HG02884 (cell line): ENCODE measurements around the gene MTX1.
"Not testable (repeated sequence)": the region's sequence is repeated elsewhere in the genome, so short reads cannot be mapped to it uniquely, and the experiment has no call there.

Experiments used
- ATAC-seq: cut with Tn5 transposase; IDR thresholded peaks from one replicate; pipeline ENCODE4 v1.9.1; 2021; ENCODE audit warnings: mild to moderate bottlenecking, moderate library complexity; ENCODE audit not compliant: unreplicated experiment

MTX1 gene

GRCh38 chr1:155187456-155187891 lies 21.0 kb upstream of the MTX1 start:
- no peak for ATAC-seq

- ATAC-seq, result no peak
Measured at GRCh38 chr1:155188268-155188667, 20.2 kb upstream of the MTX1 start.

- ATAC-seq, result not testable (repeated sequence)
Measured at GRCh38 chr1:155189926-155190325, 18.6 kb upstream of the MTX1 start.

- no peak for ATAC-seq
Measured at GRCh38 chr1:155191904-155192303, 16.6 kb upstream of the MTX1 start.

- no peak for ATAC-seq
Measured at GRCh38 chr1:155192346-155193274, 15.9 kb upstream of the MTX1 start.

- peak; percentile 48 for ATAC-seq
Measured at GRCh38 chr1:155193275-155193990, 15.1 kb upstream of the MTX1 start.

- not testable (repeated sequence) for ATAC-seq
Measured at GRCh38 chr1:155193991-155194240, 14.6 kb upstream of the MTX1 start.

GRCh38 chr1:155195201-155196102 lies 13.0 kb upstream of the MTX1 start:
- ATAC-seq, result no peak

- no peak for ATAC-seq
Measured at GRCh38 chr1:155196103-155196892, 12.2 kb upstream of the MTX1 start.

- ATAC-seq, result no peak
Measured at GRCh38 chr1:155196893-155197638, 11.4 kb upstream of the MTX1 start.

- no peak for ATAC-seq
Measured at GRCh38 chr1:155197901-155198546, 10.5 kb upstream of the MTX1 start.

- ATAC-seq, result no peak
Measured at GRCh38 chr1:155198547-155198906, 10.0 kb upstream of the MTX1 start.

GRCh38 chr1:155199792-155200191 lies 8.7 kb upstream of the MTX1 start:
- ATAC-seq, result no peak

- ATAC-seq, result no peak
Measured at GRCh38 chr1:155200920-155201319, 7.6 kb upstream of the MTX1 start.

- no peak for ATAC-seq
Measured at GRCh38 chr1:155202198-155202597, 6.3 kb upstream of the MTX1 start.

- no peak for ATAC-seq
Measured at GRCh38 chr1:155202731-155203515, 5.6 kb upstream of the MTX1 start.

GRCh38 chr1:155205035-155205434 lies 3.5 kb upstream of the MTX1 start:
- ATAC-seq, result no peak

- ATAC-seq, result no peak
Measured at GRCh38 chr1:155205969-155206593, 2.4 kb upstream of the MTX1 start.
